ENCODE measurements around the gene FRMD5.
"Not testable (repeated sequence)": the region's sequence is repeated elsewhere in the genome, so short reads cannot be mapped to it uniquely, and the experiment has no call there.

Gene FRMD5

DNA sequence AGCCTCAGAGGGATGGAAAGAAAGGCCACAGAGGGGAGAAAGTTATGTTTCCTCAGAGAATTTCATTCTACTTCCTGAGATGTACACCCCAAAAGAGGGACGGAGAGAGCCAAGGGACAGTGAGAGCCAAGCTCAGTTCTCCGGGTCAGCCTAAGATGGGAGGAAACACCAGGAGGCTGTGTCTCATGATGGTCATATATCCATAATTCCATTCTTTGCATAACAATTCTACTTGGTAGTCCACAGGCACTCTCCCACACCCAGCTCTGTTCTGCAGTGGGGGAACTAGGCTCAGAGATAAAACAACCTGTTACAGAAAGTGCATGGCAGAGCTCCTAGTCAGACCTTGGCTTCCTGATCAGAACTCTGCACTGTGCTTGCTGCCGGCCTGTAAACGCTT is 313.8 kb downstream of the FRMD5 start:
- no peak for DNase-seq

DNA sequence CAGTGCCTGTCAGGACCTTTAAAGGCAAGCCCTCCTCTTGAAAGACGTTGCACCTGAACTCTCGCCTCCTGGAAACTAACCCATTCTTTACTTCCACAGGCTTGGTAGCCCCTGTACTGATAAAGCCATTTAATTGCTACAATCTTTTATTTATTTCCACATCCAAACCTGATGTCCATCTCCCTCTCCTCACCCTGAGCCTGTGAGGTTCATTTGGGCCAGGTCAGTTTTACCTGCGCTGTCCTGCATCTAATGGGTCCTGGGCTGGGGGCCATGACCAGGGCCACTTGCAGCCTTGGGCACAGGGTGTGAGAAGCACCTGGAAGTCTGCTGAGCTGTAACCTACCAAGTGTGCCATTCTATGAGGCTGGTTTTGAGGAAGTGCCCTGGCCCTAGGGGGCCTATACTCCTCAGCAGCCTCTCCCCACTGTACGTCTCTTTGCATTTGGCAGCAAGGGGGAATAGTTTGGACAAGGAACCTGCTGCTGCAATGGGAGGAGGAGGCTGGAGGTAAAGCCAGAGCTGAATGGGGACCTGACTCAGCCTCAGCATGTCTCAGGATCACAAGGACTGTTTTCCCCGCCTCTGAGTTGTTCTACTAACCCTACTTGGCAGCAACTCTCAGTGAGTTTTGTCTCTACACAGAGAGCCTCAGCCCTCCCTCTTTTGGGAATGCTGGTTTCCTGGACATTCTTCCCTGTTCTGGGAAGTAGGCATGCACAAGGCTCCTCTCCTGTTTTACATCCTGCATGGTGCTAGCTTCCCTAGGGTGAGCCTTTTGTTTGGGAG is 314.5 kb downstream of the FRMD5 start:
- DNase-seq = no peak

DNA sequence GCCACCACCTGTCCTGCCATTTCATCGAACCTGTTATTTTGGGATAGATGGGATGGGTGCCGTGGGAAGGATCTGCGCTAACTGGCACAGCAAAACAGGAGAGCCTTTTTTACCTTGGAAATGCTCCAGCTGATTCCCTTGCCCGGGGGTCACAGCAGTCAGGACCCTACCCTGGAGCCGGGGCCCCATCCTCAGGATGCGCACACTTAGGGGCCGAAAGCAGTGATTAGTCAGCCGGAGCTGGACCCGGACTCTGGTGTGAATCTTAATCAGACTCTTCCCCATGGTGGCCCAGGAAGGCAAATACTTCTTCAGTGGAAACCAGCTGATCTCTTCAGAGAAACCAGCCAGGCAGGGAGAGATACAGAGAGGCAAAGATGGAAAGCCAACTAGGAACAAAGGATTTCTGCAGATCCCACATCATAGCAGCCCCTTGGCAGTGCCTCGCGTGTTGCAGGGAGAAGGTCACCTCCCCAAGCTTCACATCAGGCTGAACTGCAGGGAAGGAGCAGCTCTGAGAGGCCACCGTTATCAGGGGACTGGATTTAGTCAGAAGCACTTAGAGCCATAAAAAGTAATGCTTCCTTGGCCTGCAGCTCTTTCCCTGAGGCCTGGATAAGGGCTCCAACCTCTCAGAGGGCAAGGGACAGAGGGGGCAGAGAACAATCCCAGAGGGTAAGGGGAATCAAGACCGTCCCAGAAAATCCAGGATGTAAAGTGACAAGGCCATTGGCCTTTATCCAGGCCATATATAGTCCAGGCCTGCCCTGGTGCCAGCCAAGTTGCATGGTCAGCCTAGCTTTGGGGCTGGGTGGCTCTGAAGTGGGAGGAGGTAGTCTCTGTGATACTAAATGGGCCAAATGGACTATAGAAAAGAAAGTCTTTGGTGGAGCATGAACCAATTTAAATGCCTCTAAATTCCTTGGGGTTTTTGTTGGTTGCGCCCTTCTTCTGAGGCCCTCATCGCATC is 315.4 kb downstream of the FRMD5 start:
- no peak for DNase-seq

DNA sequence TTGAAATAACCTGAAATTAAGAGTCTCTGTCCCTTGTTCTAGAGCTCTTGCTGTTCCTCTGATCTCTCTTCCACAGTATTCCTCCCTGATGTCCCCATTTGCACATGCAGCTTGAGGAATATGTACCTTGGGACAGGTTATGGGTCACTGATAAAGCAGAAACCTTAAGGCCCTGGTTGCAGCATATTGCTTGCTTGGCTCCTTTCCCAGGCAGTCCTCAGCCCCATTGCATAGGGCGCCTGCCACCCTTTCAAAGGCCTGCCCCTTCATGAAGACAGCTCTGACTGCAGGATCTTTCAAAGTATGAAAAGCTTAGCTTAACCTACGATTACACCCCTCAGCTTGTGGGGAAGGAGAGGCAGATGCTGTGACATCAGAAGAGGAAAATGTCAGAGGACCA is 316.6 kb downstream of the FRMD5 start:
- no peak for DNase-seq

DNA sequence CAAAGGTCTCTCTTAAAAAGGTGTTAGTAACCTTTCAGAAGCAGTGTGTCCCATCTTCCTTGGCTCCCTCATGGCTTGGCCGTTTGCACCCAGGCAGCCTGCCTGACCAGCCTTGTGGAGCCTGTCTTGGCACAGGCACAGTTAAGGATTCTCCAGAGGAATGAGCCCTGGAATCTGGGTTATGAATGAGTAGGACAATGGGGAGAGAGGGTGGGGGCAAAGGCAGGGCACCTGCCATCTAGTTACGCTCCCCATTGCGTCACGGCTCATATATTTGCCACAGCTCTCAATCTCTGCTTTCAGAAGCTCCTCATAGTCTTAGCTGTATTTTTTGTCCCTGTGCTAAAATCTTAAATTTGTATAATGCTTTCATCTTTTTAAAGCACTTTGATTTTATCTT is 317.7 kb downstream of the FRMD5 start:
- no peak for DNase-seq

DNA sequence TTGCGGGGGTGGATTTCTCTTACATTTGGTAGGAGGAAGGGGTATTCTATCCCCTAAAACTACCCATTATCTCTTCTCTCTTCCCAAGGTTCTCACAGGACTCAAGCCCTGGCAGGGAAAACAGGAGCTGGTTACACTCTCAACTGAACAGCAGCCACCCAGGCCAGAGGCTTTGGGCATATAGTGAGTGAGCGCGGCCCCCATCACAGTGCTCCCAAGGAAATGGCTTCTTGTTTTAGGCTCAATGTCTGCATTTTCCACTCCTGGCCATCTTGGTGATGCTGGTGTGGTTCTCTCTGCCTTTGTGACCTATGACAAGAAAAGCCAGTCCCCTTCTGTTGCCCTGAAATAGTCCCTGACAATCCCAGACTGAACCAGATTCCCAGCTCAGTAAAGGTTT is 318.2 kb downstream of the FRMD5 start:
- DNase-seq = no peak

DNA sequence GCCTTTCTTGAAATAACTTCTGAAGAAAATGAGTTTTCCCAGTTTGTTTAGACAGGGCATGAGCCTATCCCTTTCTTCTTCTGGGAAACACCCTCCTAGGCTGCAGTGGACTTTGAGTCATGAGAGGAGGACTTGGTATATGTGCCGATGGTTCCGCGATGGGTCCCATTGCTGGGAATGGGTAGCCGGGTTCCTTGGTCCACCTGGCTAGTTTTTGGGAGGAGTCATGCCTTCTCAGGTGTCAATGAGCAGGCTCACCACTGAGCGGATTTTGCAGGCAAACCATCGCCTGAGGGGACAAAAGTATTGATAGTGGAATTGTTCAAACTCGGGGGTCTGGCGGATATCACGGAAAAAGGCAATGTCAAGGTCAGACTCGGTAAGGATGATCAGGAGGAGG is 321.4 kb downstream of the FRMD5 start:
- DNase-seq = no peak

DNA sequence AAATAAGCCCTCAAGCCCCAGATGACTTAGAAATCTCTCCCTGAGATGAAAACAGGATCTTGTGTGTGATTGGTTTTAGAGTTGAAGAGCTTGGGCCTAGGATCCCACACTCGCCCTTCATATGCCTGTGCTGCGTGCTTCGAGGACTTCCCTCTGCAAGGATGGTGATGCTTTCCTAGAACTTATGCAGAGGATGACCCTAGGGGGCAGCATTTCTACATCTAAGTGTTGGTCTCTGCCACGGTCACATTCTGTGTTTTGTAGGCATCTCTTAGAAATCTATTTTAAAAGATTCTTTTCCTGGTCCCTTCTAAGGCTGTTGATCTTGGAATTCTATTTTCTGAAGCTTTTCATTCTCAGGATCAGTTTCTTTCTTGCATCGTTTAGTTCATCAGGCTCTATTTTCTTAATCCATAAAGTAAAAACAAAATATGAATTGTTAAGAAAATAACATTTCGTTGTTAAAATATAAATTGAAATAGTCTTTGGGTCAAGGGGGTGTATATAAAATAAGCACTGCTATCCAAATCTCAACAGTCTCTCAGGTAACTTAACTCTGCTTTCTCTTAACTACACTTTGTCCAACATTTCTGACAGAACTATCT is 322.6 kb downstream of the FRMD5 start:
- DNase-seq = no peak

DNA sequence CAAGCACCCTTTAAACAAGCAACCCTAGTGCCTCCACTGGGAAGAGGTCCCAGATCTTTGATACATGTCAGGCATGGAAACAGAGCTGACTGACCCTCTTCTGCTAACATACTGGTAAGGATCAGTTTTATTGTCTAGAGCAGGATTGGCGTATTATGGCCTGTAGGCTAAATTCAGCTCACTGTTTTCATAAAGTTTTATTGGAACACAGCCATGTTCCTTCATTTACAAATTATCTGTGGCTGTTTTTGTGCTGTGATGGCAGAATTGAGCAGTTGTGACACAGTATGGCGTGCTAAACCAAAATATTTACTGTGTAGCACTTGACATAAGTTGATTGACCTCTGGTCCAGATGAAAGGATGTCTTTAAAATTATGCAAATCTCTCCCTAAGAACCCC is 323.2 kb downstream of the FRMD5 start:
- DNase-seq = no peak

DNA sequence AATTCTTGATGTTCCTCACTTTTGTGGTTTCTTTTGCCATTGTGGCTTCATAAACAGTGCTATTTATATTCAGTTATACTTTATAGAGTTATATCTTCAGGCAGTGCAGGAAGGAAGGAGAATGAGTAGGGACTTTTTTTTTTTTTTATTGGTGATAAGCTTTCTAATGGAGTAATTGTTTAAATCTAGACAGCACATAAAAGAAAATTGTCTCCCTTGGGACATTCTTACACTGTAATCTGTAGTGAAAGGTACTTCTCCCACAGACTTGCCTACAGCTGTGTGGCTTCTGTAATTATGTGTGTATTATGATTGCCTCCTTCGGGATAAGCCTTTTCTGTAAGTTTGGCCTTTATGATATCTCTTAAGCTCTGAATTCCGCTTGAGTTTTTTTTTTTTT is 326.7 kb downstream of the FRMD5 start:
- DNase-seq = no peak

DNA sequence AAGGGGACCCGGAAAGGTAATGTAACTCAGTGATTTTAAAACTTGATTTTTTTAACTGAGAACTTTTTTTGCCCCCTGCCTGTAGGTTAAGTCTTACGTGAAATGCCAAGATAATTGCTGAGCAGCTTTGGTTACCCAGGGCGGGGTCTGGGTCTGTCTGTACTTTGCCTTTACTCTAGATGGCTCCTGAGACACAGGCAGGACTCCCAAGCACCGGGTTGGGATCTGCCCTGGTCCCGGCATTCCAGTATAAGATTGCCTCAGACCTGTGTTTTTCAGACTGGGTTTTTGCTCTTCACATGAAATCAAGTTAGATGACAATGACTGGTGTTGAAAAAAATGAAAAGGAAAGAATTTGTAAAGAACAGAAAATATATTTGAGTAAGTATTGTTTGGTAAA is 328.0 kb downstream of the FRMD5 start:
- no peak for DNase-seq

DNA sequence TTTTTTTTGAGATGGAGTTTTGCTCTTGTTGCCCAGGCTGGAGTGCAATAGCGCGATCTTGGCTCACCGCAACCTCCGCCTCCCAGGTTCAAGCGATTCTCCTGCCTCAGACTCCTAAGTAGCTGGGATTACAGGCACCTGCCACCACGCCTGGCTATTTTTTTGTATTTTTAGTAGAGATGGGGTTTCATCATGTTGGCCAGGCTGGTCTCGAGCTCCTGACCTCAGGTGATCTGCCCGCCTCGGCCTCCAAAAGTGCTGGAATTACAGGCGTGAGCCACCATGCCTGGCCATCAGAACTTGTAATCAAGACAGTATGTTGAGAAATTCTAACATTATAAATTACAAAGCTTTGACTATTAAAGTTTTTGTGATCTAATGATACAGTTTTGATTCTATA is 328.4 kb downstream of the FRMD5 start:
- DNase-seq = not testable (repeated sequence)

DNA sequence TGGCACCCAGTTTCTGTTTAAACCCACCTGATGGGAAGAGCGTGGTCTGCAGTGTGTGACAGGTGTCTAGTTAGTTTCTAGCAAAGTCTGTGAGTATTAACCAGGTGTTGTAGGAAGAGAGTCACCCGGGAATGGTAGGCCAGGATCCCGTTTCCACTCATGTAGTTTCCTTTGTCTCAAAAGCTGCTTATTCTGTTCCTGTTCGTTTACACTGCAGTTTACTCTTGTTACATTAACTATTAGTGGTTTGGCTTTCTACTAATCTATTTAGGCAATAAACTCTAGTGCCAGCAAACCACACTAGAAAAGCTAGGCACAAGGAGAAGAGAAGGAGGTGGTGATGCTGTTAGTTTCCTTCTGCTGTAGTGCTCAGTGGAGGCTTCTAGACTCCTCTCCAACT is 335.5 kb downstream of the FRMD5 start:
- no peak for DNase-seq

DNA sequence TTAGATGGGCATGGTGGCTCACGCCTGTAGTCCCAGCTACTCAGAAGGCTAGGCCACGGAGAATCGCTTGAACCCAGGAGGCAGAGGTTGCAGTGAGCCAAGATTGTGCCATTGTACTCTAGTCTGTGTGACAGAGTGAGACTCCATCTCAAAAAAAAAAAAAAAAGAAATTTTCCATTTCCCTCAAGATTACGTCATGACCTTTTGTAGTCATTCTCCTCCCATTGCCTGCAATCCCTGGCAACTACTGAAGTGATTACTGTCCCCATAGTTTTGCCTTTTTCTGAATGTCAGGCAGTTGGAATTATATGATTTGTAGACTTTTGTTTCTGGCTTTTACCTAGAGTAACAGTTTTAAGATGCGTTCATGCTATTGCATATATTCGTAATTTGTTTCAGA is 340.3 kb downstream of the FRMD5 start:
- DNase-seq = no peak

DNA sequence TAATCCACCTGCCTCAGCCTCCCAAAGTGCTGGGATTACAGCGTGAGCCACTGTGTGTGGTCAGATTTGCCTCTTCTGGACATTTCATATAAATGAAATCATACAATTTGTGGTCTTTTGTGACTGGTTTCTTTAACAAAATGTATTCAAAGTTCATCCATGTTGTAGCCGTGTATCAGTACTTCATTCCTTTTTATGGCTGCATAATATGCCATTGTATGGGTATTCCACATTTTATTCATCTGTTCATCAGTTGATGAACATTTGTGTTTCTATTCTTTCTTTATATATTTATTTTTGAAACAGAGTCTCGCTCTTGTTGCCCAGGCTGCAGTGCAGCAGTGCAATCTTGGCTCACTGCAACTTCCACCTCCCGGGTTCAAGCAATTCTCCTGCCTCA is 342.5 kb downstream of the FRMD5 start:
- no peak for DNase-seq

DNA sequence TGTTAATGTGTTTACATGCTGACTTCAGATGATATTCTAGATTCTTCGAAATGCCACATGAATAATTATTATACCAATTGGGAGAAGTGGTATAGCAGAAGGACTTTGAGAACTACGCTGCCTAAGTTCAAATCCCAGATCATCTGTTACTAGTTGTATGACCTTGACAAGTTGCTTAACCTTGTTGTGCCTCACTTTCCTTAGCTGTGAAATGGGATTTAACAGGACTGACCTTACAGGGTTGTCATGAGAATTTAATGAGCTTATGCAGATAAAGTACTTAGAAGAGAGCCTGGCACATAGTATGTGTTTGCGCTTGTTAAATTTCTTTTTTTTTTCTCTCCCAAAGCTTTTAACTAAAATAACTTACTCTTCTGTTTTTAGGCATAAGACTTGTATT is 343.8 kb downstream of the FRMD5 start:
- DNase-seq = no peak

DNA sequence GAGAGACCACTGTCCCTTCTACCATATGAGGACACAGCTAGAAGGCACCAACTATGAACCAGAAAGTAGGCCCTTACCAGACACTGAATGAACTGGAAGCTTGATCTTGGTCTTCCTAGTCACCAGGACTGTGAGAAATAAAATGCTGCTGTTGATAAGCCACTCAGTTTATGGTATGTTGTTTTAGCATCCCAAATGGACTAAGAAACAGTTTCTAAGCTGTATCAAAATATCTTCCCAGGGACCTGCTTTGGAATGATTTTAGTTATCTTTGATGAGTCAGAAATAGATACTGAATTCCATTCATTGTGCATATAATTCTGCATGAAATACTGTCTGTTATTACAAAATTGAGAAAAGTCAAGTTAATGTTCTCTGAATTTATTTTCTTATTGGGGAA is 349.6 kb downstream of the FRMD5 start:
- DNase-seq = no peak

DNA sequence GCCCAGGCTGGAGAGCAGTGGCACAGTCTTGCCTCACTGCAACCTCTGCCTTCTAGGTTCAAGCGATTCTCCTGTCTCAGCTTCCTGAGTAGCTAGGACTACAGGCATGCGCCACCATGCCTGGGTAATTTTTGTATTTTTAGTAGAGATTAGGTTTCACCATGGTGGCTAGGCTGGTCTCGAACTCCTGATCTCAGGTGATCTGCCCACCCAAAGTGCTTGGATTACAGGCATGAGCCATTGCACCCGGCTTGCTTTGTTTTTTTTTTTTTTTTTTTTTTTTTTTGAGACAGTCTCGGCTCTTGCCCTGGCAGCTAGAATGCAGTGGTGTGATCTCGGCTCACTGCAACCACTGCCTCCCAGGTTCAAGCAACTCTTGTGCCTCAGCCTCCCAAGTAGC is 362.6 kb downstream of the FRMD5 start:
- DNase-seq = not testable (repeated sequence)

DNA sequence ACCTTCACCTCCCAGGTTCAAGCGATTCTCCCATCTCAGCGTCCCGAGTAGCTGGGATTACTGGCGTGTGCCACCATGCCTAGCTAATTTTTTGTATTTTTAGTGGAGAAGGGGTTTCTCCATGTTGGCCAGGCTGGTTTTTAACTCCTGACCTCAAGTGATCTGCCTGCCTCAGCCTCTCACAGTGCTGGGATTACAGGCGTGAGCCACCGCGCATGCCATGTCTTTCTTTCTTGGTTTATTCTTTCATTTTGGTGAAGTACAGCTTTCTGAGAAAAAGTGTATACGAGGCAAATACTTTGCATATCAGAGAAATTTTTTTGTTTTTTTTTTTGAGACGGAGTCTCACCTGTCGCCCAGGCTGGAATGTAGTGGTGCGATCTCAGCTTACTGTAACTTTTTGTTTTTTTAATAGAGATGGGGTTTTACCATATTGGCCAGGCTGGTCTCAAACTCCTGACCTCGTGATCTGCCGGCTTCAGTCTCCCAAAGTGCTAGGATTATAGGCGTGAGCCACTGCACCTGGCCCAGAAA is 363.5 kb downstream of the FRMD5 start:
- DNase-seq = not testable (repeated sequence)

DNA sequence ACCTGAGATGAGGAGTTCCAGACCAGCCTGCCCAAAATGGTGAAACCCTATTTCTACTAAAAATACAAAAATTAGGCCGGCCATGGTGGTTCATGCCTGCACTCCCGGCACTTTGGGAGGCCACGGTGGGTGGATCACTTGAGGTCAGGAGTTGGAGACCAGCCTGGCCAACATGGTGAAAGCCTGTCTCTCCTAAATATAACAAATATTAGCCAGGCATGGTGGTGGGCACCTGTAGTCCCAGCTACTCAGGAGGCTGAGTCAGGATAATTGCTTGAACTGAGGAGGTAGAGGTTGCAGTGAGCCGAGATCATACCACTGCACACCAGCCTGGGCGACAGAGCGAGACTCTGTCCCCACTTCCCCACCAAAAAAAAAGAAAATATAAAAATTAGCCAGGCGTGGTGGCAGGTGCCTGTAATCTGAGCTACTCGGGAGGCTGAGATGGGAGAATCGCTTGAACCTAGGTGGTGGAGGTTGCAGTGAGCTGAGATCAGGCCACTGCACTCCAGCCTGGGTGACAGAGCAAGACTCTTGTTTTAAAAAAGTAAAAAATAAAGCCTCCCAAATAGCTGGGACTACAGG is 364.3 kb downstream of the FRMD5 start:
- not testable (repeated sequence) for DNase-seq

DNA sequence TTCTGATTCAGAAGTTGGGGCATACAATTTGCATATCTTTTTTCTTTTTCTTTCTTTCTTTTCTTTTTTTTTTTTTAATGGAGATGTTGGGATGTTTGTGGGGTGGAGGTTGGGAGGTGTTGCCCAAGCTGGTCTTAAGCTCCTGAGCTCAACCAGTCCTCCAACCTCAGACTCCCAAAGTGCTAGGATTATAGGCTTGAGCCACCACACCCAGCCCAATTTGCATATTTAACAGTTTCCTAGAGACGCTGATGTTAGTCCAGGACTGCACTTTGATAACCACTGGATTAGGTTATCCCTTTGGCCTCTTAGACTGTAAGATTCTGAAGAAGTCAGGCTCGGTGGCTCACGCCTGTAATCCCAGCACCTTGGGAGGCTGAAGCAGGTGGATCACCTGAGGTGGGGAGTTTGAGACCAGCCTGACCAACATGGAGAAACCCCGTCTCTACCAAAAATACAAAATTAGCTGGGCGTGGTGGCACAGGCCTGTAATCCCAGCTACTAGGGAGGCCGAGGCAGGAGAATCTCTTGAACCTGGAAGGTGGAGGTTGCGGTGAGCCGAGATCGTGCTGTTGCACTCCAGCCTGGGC is 365.0 kb downstream of the FRMD5 start:
- DNase-seq = not testable (repeated sequence)

DNA sequence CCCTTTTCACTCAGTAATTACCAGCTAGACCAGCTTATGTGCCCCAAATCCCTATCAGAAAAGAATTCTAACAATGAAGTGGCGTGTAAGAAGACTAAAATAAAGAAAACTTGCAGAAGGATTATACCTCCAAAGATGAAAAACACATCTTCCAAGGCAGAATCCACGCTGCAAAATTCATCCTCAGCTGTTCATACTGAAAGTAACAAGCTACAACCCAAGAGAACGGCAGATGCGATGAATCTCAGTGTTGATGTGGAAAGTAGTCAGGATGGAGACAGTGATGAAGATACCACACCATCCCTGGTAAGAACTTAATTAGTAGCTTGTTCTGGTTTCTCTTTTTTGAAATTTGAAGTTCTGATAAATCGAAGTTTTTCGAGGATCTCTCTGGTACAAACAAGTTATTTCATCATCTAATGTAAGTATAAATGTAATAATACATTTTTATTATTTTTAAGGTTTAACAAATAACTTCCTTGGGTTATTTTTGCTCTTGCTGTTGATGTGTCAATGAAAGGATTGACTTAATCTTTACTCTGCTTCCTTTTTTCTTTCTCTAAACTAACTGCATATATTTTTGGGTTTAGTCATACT is 366.9 kb downstream of the FRMD5 start:
- DNase-seq = no peak

All from CD4-positive, alpha-beta T cell treated with Interleukin-15 for 1 hour (primary cell).